Endothelial cell of umbilical vein (primary cell): Measurements from ENCODE around the gene NOL6.

Experiments
- EZH2 ChIP-seq: IDR thresholded peaks from 2 replicates; pipeline ENCODE4 v1.6.1; 2012; ENCODE audit warnings: borderline replicate concordance, low read depth, mild to moderate bottlenecking, moderate library complexity, low read length, inconsistent platforms; ENCODE audit not compliant: severe bottlenecking
- POLR2A ChIP-seq: IDR thresholded peaks from 2 replicates; pipeline ENCODE4 v1.6.1; 2012; ENCODE audit warnings: low read depth, mild to moderate bottlenecking, control low read depth, low read length
- POLR2AphosphoS5 ChIP-seq: IDR thresholded peaks from 2 replicates; pipeline ENCODE4 v1.6.1; 2012; ENCODE audit warnings: low read depth, mild to moderate bottlenecking, control low read depth, low read length, moderate library complexity; ENCODE audit not compliant: insufficient read depth

DNA sequence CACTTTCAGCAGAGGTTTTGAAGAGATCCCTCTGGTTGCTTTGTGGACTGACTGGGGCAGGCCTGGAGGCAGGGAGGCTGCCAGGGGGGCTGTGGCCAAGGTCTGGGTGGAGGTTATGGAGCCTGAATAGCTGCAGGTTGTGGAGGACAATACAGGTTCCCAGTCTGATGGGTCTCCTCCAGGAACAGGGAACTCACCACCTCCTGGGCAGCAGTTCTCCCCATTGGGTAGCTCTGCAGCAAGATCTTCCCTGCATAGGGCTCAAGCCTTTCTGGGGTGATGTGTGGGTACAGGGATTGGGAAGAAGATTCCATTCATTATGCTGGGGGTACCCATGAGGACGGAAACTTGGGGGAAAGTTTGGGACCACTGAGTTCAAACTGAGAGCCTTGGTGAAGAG is 33.1 kb downstream of the NOL6 start:
- TF ChIP-seq POLR2A (no peak), EZH2 (no peak), POLR2AphosphoS5 (no peak)
